H9 (cell line): ENCODE data around the gene CTNNA3. TPM values are rescaled to one million over a fixed set of nuclear protein-coding genes. Genes with fewer than 3 reads are reported as not detected.

ENCODE experiments used
- DNase-seq: peaks from one replicate; pipeline ENCODE4 v3.0.0-alpha.2; 2017
- H2AFZ ChIP-seq: one replicate; pipeline ENCODE4 v1.6.1; 2013; ENCODE audit warnings: mild to moderate bottlenecking, low read length, control low read depth, moderate library complexity
- H2AK5ac ChIP-seq: 2 replicates; pipeline ENCODE4 v1.6.1; 2013; ENCODE audit warnings: low read length, control low read depth, mixed read lengths; ENCODE audit not compliant: insufficient read length
- H2BK120ac ChIP-seq: one replicate; pipeline ENCODE4 v1.6.1; 2013; ENCODE audit warnings: low read depth, mild to moderate bottlenecking, low read length, control low read depth, inconsistent platforms; ENCODE audit not compliant: poor library complexity, severe bottlenecking
- H2BK12ac ChIP-seq: 2 replicates; pipeline ENCODE4 v1.6.1; 2013; ENCODE audit warnings: low read length, control low read depth, mixed read lengths, low read depth; ENCODE audit not compliant: insufficient read length
- H2BK15ac ChIP-seq: 2 replicates; pipeline ENCODE4 v1.6.1; 2013; ENCODE audit warnings: low read depth, low read length, control low read depth
- H2BK20ac ChIP-seq: one replicate; pipeline ENCODE4 v1.6.1; 2013; ENCODE audit warnings: low read depth, mild to moderate bottlenecking, low read length, control low read depth, inconsistent platforms; ENCODE audit not compliant: poor library complexity, severe bottlenecking
- H2BK5ac ChIP-seq: 2 replicates; pipeline ENCODE4 v1.6.1; 2013; ENCODE audit warnings: low read length, control low read depth, mixed read lengths; ENCODE audit not compliant: insufficient read length
- H3K14ac ChIP-seq: 2 replicates; pipeline ENCODE4 v1.6.1; 2013; ENCODE audit warnings: low read length, control low read depth; ENCODE audit not compliant: insufficient read depth
- H3K18ac ChIP-seq: 2 replicates; pipeline ENCODE4 v1.6.1; 2013; ENCODE audit warnings: low read depth, mild to moderate bottlenecking, mixed read lengths, low read length, control low read depth; ENCODE audit not compliant: insufficient read length
- H3K23ac ChIP-seq: 2 replicates; pipeline ENCODE4 v1.6.1; 2013; ENCODE audit warnings: low read length, control low read depth, mixed read lengths, low read depth; ENCODE audit not compliant: insufficient read length
- H3K23me2 ChIP-seq: 2 replicates; pipeline ENCODE4 v1.6.1; 2013; ENCODE audit warnings: low read depth, mild to moderate bottlenecking, mixed read lengths, low read length, control low read depth; ENCODE audit not compliant: insufficient read length, poor library complexity, severe bottlenecking
- H3K27ac ChIP-seq: 2 replicates; pipeline ENCODE4 v1.5.1; 2013; ENCODE audit warnings: low read length, control low read depth, mixed read lengths, low read depth; ENCODE audit not compliant: insufficient read length
- H3K27me3 ChIP-seq: 2 replicates; pipeline ENCODE4 v1.6.1; 2013; ENCODE audit warnings: low read length, control low read depth, inconsistent platforms; ENCODE audit not compliant: insufficient read depth
- H3K4ac ChIP-seq: 2 replicates; pipeline ENCODE4 v1.6.1; 2013; ENCODE audit warnings: low read depth, mild to moderate bottlenecking, control low read depth, inconsistent platforms, low read length, moderate library complexity
- H3K4me1 ChIP-seq: 2 replicates; pipeline ENCODE4 v1.6.1; 2013; ENCODE audit warnings: low read length, control low read depth, inconsistent platforms; ENCODE audit not compliant: insufficient read depth
- H3K4me2 ChIP-seq: 2 replicates; pipeline ENCODE4 v1.6.1; 2013; ENCODE audit warnings: low read length, control low read depth, mixed read lengths; ENCODE audit not compliant: insufficient read length, insufficient read depth
- H3K56ac ChIP-seq: 2 replicates; pipeline ENCODE4 v1.6.1; 2013; ENCODE audit warnings: low read depth, mild to moderate bottlenecking, mixed read lengths, low read length, control low read depth; ENCODE audit not compliant: insufficient read length
- H3K79me1 ChIP-seq: 2 replicates; pipeline ENCODE4 v1.6.1; 2013; ENCODE audit warnings: low read depth, mild to moderate bottlenecking, moderate library complexity, low read length, control low read depth, inconsistent platforms; ENCODE audit not compliant: insufficient read depth, poor library complexity, severe bottlenecking
- H3K79me2 ChIP-seq: 2 replicates; pipeline ENCODE4 v1.6.1; 2013; ENCODE audit warnings: low read length, control low read depth, inconsistent platforms; ENCODE audit not compliant: insufficient read depth
- H3K9ac ChIP-seq: 2 replicates; pipeline ENCODE4 v1.6.1; 2013; ENCODE audit warnings: low read length, control low read depth, mixed read lengths; ENCODE audit not compliant: insufficient read length; ENCODE audit errors: extremely low read depth
- H3K9me3 ChIP-seq: one replicate; pipeline ENCODE4 v1.6.1; 2013; ENCODE audit warnings: low read depth, low read length, inconsistent platforms; ENCODE audit not compliant: control insufficient read depth
- H3T11ph ChIP-seq: one replicate; pipeline ENCODE4 v1.6.1; 2013; ENCODE audit warnings: mild to moderate bottlenecking, low read length, control low read depth, inconsistent platforms
- H4K20me1 ChIP-seq: one replicate; pipeline ENCODE4 v1.6.1; 2013; ENCODE audit not compliant: control insufficient read depth, insufficient read length, insufficient read depth
- H4K5ac ChIP-seq: 2 replicates; pipeline ENCODE4 v1.6.1; 2013; ENCODE audit warnings: low read depth, mild to moderate bottlenecking, mixed read lengths, low read length, control low read depth; ENCODE audit not compliant: insufficient read length
- H4K8ac ChIP-seq: replicated peaks from 2 replicates; pipeline ENCODE4 v1.6.1; 2013; ENCODE audit warnings: low read length, control low read depth, mixed read lengths, low read depth; ENCODE audit not compliant: insufficient read length
- H4K91ac ChIP-seq: 2 replicates; pipeline ENCODE4 v1.6.1; 2013; ENCODE audit warnings: low read depth, mild to moderate bottlenecking, moderate library complexity, mixed read lengths, low read length, control low read depth; ENCODE audit not compliant: insufficient read length
- H3K27ac Mint-ChIP-seq, 3 experiments: 2 replicates in 2 of 3; 3 replicates in 1 of 3; pipeline ENCODE4 v1.8.0; 2020 to 2021; ENCODE audit warnings: mixed read lengths in 3 of 3, mild to moderate bottlenecking in 1 of 3, moderate library complexity in 1 of 3
- H3K27me3 Mint-ChIP-seq: 2 replicates; pipeline ENCODE4 v1.8.0; 2021; ENCODE audit warnings: low read depth, mild to moderate bottlenecking, moderate library complexity, mixed read lengths
- H3K36me3 Mint-ChIP-seq, 3 experiments: 2 replicates in 2 of 3; 3 replicates in 1 of 3; pipeline ENCODE4 v1.8.0; 2020 to 2021; ENCODE audit warnings: low read depth in 3 of 3, mixed read lengths in 3 of 3; ENCODE audit not compliant: insufficient read depth in 1 of 3
- H3K4me1 Mint-ChIP-seq, 2 experiments: 2 replicates each; pipeline ENCODE4 v1.8.0; 2020; ENCODE audit warnings: mixed read lengths in 2 of 2
- H3K4me3 Mint-ChIP-seq, 2 experiments: 2 replicates in 1 of 2; 3 replicates in 1 of 2; pipeline ENCODE4 v1.8.0; 2020 to 2021; ENCODE audit warnings: mild to moderate bottlenecking in 2 of 2, mixed read lengths in 2 of 2, moderate library complexity in 1 of 2
- H3K9me3 Mint-ChIP-seq, 2 experiments: 2 replicates in 1 of 2; 3 replicates in 1 of 2; pipeline ENCODE4 v1.8.0; 2020; ENCODE audit warnings: mild to moderate bottlenecking in 2 of 2, mixed read lengths in 2 of 2, moderate library complexity in 1 of 2
- CTCF ChIP-seq: fragments of 200-600 bp; sonication (generic); conservative IDR thresholded peaks from 3 replicates; pipeline ENCODE4 v1.8.0; 2021; ENCODE audit warnings: antibody characterized with exemption, mild to moderate bottlenecking
- total RNA-seq: library from RNA; stranded (reverse); gene quantifications from 2 replicates; pipeline ENCODE4 v1.2.1, GENCODE V29; 2021

CTNNA3 gene
- total RNA-seq, 1 experiment from 2014 or later = 3.3 TPM

- Histone ChIP-seq H2BK12ac (no peak overlapping the region), H3K56ac (no peak overlapping the region), H3K9ac (no peak overlapping the region), H3K27ac (no peak overlapping the region), H3T11ph (no peak overlapping the region), H3K23ac (no peak overlapping the region), H3K79me1 (no peaks in the 10 kb centered on the region), H3K79me2 (no peaks in the 10 kb centered on the region), H2AFZ (no peak overlapping the region), H4K5ac (no peak overlapping the region), H3K23me2 (no peaks in the 10 kb centered on the region), H3K4ac (no peak overlapping the region), H4K20me1 (no peaks in the 10 kb centered on the region), H4K91ac (no peak overlapping the region), H3K18ac (no peak overlapping the region), H2BK120ac (no peak overlapping the region), H3K9me3 (no peaks in the 10 kb centered on the region), H2BK20ac (no peak overlapping the region), H2BK15ac (no peak overlapping the region), H3K4me1 (peaks cover 3% of the 10 kb centered on the region; the same call in 1 of the 2 replicates), H2BK5ac (no peak overlapping the region), H3K14ac (no peak overlapping the region), H4K8ac (no peak overlapping the region), H3K27me3 (no peaks in the 10 kb centered on the region), H2AK5ac (no peak overlapping the region), H3K4me2 (no peak overlapping the region)
- no peak for TF ChIP-seq CTCF
- Mint-ChIP-seq H3K27me3 (peaks cover 2% of the 10 kb centered on the region; the same call in 1 of the 2 replicates), H3K27ac (no peak overlapping the region), H3K4me3 (no peak overlapping the region), H3K9me3 (peaks cover 3 to 8% of the 10 kb centered on the region in 2 experiments), H3K4me1 (peaks cover 5 to 10% of the 10 kb centered on the region in 2 experiments), H3K36me3 (no peaks in the 10 kb centered on the region)
- DNase-seq = no peak
These were observed 65.1 kb downstream of the CTNNA3 start for GRCh38 chr10:67630904-67631303.
